HUES6 (cell line): ENCODE measurements around the gene CTXN3.
"Not testable (repeated sequence)": the region's sequence is repeated elsewhere in the genome, so short reads cannot be mapped to it uniquely, and the experiment has no call there.

Source experiments
- H3K27ac ChIP-seq: 2 replicates; pipeline ENCODE4 v1.7.0; 2013; ENCODE audit warnings: low read depth, mild to moderate bottlenecking, low read length, inconsistent platforms
- H3K27me3 ChIP-seq: 2 replicates; pipeline ENCODE4 v1.6.1; 2013; ENCODE audit warnings: low read length; ENCODE audit not compliant: control insufficient read depth, insufficient read depth
- H3K36me3 ChIP-seq: 2 replicates; pipeline ENCODE4 v1.6.1; 2013; ENCODE audit warnings: low read length; ENCODE audit not compliant: control insufficient read depth, insufficient read depth
- H3K4me1 ChIP-seq: 2 replicates; pipeline ENCODE4 v1.6.1; 2013; ENCODE audit warnings: low read length; ENCODE audit not compliant: control insufficient read depth, insufficient read depth
- H3K4me3 ChIP-seq: 2 replicates; pipeline ENCODE4 v1.5.1; 2013; ENCODE audit warnings: low read depth, low read length
- H3K9ac ChIP-seq: one replicate; pipeline ENCODE4 v1.6.1; 2013; ENCODE audit warnings: mild to moderate bottlenecking, low read length
- H3K9me3 ChIP-seq: 2 replicates; pipeline ENCODE4 v1.6.1; 2013; ENCODE audit warnings: low read depth, low read length; ENCODE audit not compliant: control insufficient read depth, insufficient read depth

Gene CTXN3

DNA sequence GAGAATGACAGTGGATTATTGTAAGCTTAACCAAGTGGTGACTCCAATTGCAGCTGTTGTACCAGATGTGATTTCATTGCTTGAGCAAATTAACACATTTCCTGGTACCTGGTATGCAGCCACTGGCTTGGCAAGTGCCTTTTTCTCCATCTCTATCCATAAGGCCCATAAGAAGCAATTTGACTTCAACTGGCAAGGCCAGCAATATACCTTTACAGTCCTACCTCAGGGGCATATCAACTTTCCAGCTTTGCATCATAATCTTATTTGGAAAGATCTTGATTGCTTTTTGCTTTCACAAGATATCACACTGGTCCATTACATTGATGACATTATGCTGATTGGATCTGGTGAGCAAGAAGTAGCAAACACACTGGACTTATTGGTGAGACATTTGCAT, 28.1 kb downstream of the CTXN3 start:
- not testable (repeated sequence) for H3K4me3 ChIP-seq, H3K36me3 ChIP-seq, H3K9me3 ChIP-seq, H3K4me1 ChIP-seq, H3K9ac ChIP-seq, H3K27me3 ChIP-seq, H3K27ac ChIP-seq

DNA sequence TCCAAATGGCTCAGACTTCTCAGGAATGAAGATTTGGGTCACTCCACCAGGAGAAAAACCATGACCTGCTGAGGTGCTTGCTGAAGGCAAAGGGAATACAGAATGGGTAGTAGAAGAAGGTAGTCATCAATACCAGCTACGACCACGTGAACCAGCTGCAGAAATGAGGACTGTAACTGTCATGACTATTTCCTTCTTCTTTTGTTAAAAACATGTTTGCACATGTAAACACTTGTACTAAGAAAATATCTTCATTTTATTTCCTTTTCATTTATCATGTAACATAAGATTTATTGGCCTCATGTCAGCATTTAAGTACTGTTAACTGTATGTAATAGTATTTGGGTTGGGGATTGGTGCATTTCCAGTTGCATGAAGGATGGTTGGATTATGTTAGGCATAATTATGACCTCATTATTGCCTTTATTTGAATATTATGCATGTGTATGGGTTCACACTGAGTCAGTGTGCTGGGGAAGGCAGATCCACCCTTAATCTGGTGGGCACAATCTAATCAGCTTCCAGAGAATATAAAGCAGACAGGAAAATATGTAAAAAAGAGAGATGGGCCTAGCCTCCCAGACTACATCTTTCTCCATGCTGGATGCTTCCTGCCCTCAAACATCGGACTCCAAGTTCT, 30.9 kb downstream of the CTXN3 start:
- not testable (repeated sequence) for H3K9ac ChIP-seq, H3K4me1 ChIP-seq, H3K4me3 ChIP-seq, H3K9me3 ChIP-seq, H3K36me3 ChIP-seq, H3K27ac ChIP-seq, H3K27me3 ChIP-seq

DNA sequence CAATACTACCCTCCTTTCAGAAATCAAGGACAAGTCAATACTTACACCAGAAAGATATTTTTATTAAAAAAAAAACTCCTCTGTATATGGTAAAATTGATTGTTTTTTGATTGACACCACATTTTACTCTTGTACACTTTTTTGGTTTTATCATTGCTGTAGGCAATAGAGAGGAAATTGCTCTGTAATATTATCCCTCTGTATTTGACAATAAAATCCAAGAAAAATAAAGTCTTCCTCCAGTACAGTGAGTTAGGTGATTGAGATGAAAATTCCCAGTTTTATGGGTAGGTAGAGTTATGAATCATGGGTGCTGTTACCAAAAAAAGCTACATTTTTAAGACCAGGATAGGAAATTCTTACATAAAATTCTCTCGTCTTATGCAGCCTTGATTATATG, 31.7 kb downstream of the CTXN3 start:
- no peaks in the 10 kb centered on the region for H3K27me3 ChIP-seq
- H3K4me3 ChIP-seq: no peak overlapping the region
- H3K4me1 ChIP-seq: no peaks in the 10 kb centered on the region
- no peak overlapping the region for H3K27ac ChIP-seq
- no peak overlapping the region for H3K9ac ChIP-seq
- no peaks in the 10 kb centered on the region for H3K9me3 ChIP-seq
- no peaks in the 10 kb centered on the region for H3K36me3 ChIP-seq

DNA sequence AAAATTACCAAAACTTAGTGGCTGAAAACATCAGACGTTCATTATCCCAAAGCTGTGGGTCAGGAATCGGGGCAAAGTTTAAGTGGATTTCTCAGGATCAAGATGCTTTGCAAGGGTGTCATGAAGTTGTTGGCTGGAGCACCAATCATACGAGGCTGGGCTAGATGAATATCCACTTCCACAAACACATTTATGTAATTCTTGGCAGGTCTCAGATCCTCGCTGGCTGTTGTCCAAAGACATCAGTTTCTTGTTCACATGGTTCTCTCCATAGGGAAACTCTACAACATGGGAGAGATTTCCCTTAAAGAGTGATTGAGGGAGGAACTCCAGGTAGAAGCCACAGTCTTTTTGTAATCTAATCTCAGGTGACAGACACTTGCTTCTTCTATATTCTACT, 34.1 kb downstream of the CTXN3 start:
- no peaks in the 10 kb centered on the region for H3K36me3 ChIP-seq
- no peaks in the 10 kb centered on the region for H3K27me3 ChIP-seq
- no peaks in the 10 kb centered on the region for H3K4me1 ChIP-seq
- H3K4me3 ChIP-seq: no peak overlapping the region
- H3K27ac ChIP-seq: no peak overlapping the region
- no peak overlapping the region for H3K9ac ChIP-seq
- no peaks in the 10 kb centered on the region for H3K9me3 ChIP-seq

DNA sequence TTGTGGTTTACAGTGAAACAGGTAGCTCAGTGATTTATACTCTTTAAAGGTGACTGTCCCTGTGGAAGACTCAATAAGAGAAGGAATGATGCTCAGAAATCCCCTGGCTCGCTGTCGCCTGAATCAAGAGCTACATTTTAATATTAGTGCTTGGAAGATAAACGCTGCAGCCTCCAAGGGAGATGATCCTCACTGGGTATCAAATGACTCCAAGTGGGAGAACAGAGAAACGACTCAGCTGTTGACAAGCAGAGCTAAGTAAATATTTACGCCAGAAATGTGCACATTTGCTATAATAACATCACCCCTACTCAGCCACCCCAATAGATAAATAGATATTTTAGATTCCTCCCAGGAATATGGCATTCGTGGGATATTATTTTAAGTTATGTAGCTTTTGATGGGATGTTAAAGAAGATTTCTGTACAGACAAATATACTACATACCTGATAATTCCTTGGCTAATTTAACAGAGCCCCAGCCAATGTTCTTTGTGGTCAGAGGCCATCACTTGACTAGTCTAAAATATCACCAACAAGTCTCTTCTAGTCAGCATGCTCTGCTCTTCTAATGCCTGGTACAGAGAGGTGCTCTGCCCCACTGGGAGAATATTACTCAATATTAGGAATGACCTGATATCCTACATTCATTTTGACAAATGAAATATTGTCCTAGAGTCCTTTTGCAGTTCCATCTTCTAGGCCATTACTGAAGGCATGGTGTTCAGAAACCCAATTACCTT, 36.0 kb downstream of the CTXN3 start:
- Histone ChIP-seq H3K27me3 (no peaks in the 10 kb centered on the region), H3K9ac (no peak overlapping the region), H3K36me3 (no peaks in the 10 kb centered on the region), H3K4me3 (no peak overlapping the region), H3K27ac (no peak overlapping the region), H3K4me1 (no peaks in the 10 kb centered on the region), H3K9me3 (no peaks in the 10 kb centered on the region)

DNA sequence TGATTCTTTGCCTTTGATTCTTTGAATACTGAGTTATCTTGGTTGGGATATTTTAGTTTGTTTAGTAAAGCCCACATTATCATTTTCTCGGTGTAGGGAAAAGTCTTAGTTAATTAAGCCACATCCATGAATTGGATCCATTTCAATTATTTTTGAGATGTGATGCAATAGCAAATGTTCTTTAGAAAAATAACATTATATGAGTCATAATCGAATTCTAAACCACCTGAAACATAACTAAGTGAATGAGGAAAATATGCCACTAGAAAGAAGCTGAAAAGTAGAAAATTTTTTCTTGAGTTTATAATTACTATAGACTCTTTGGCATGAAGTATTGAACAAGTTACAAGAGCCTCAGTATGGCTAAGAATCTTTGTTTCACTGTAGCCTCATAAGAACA, 36.8 kb downstream of the CTXN3 start:
- Histone ChIP-seq H3K36me3 (no peaks in the 10 kb centered on the region), H3K4me3 (no peak overlapping the region), H3K9ac (no peak overlapping the region), H3K27me3 (no peaks in the 10 kb centered on the region), H3K27ac (no peak overlapping the region), H3K9me3 (no peaks in the 10 kb centered on the region), H3K4me1 (no peaks in the 10 kb centered on the region)

DNA sequence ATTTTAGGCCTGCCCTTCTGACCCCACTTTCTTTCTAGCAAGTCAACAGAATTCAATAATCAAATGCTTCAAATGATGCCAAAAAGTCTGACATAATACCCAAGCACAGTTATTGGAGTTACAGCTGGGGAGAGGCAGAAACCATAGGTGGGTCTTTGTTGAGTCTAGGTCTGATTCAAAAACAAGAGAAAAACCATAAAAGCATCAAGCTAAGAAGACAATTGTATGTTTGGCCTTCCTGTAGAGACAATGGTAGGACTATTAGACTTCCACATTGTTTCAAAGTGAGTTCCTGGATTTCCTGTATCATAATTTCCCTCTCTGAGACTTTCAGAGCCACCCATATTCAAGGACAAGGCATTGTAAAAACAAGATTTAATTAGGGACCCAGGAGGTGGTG, 37.5 kb downstream of the CTXN3 start:
- Histone ChIP-seq H3K9ac (no peak overlapping the region), H3K4me1 (no peaks in the 10 kb centered on the region), H3K36me3 (no peaks in the 10 kb centered on the region), H3K4me3 (no peak overlapping the region), H3K27ac (no peak overlapping the region), H3K9me3 (no peaks in the 10 kb centered on the region; the same call in 1 of the 2 replicates), H3K27me3 (no peaks in the 10 kb centered on the region)

DNA sequence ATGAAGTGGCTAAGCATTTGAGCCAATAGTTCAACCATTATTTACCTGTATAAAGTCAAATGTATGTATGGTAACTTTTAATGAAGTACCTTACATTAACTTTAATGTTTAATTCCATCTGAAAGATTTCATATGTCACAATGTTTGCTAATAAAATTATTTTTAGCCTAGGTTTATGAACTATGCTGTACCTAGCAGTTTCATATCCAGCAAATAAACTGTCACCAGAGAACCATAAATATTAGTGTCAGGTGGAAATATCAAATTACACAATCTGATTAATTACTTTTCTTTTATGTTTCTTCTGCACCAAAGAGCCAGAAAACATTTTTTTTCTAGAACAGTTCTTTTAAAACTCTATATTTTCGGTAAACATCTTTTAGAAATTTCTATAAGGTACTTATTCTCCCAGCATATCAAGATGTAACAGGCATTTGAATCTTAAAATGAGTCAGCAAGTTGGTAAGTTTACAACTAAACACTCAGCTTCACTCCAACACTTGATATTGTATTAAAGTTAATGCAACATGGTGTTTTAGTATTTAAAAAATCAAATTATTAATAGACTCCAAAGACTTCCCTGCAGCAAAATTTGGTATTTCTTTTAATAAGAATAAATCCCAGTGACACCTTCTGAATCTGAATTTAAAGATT, 45.8 kb downstream of the CTXN3 start:
- H3K4me1 ChIP-seq: no peaks in the 10 kb centered on the region
- no peak overlapping the region for H3K27ac ChIP-seq
- no peaks in the 10 kb centered on the region; the same call in 1 of the 2 replicates for H3K9me3 ChIP-seq
- no peaks in the 10 kb centered on the region for H3K27me3 ChIP-seq
- no peak overlapping the region for H3K9ac ChIP-seq
- H3K4me3 ChIP-seq: no peak overlapping the region
- no peaks in the 10 kb centered on the region for H3K36me3 ChIP-seq

DNA sequence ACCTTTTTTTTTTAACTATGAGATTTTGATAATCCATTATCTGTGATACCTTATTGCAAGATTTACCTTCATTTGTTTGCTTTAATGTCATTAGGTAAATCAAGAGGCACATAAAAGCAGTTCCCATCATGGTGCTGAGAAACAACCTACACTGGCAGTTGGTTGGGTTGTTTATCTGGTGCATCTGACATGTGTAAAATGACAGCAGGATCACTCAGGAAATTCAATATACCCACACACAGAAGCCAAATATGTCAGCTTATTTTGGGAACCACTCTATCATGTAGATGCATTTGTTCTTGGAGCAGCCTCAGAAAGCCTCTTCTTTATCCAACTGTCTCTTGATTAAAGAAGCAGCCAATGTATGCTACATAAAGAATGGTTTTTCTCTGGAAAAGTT, 46.5 kb downstream of the CTXN3 start:
- H3K9me3 ChIP-seq: no peaks in the 10 kb centered on the region; the same call in 1 of the 2 replicates
- H3K27ac ChIP-seq: no peak overlapping the region
- no peaks in the 10 kb centered on the region for H3K27me3 ChIP-seq
- H3K9ac ChIP-seq: no peak overlapping the region
- no peak overlapping the region for H3K4me3 ChIP-seq
- H3K36me3 ChIP-seq: no peaks in the 10 kb centered on the region
- H3K4me1 ChIP-seq: no peaks in the 10 kb centered on the region

DNA sequence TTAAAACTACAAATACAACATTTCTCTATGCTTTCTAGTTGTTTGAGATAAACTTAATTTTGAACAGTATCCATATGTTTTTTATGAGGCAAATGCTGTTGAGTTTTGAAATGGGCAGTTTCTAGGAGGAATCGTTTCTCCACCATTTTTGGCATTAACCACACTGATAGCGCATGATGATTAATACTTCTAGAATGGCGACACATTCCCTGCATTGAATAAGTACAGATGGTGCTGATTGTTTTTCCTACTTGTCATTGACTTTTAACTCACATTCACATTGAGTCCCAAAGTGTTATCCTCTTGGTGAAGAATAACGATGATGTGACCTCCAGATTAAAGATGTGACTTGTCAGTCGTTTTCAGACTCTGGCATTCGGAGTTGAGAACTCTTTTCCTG, 47.8 kb downstream of the CTXN3 start:
- no peak overlapping the region for H3K4me3 ChIP-seq
- H3K27me3 ChIP-seq: no peaks in the 10 kb centered on the region
- no peak overlapping the region for H3K9ac ChIP-seq
- no peaks in the 10 kb centered on the region for H3K36me3 ChIP-seq
- H3K27ac ChIP-seq: no peak overlapping the region
- no peaks in the 10 kb centered on the region for H3K9me3 ChIP-seq
- H3K4me1 ChIP-seq: no peaks in the 10 kb centered on the region

DNA sequence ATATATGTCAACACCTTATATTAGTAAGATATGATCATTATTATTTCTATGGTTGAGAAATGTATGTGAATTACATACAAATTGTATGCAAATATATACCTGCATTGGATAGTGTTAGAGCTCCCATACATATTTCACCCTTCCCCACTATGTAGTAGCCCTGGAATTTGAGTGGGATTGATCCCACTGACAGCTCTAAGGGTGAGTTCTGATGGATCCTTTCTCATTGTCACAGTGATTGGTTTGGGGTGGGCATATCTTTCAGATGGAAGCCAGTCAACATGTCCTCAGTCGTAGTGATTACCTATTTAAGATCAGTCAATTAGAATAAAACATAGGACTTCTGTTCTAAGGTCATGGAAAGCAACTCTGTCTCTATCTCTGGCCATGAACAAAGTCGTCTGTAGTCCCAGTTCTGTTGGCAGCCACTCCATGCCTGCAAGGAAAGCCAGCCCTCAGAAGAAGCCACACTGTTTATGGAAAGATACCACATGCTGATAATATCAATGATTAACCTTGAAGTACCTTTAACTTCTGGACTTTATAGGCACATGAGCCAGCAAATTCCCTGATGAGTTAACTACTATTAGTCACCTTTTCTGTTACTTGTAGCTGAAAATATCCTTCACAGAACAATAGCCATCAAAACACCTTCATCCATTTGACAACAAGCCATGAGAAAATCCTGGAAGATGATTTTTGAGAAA, 49.2 kb downstream of the CTXN3 start:
- no peak overlapping the region for H3K9ac ChIP-seq
- H3K36me3 ChIP-seq: no peaks in the 10 kb centered on the region
- H3K27ac ChIP-seq: no peak overlapping the region
- H3K4me1 ChIP-seq: no peaks in the 10 kb centered on the region
- H3K9me3 ChIP-seq: no peaks in the 10 kb centered on the region
- H3K4me3 ChIP-seq: no peak overlapping the region
- H3K27me3 ChIP-seq: no peaks in the 10 kb centered on the region
